CD1c-positive myeloid dendritic cell (primary cell): Measurements from ENCODE around the gene CTPS1.

ENCODE experiments used
- DNase-seq: peaks from one replicate; pipeline ENCODE4 v3.0.0-alpha.2; 2016; ENCODE audit errors: extremely low spot score

The CTPS1 gene

GRCh38 chr1:40979241-40980067 lies at the start of gene CTPS1:
Gene CTPS1, plus strand, starts transcription at chr1:40979696. Its CDS starts 3,595 bp downstream, at chr1:40983291.
- peak; percentile 96 for DNase-seq

GRCh38 chr1:40930174-40930964 lies 49.1 kb upstream of the CTPS1 start:
- DNase-seq, result no peak

GRCh38 chr1:40931601-40932000 lies 47.9 kb upstream of the CTPS1 start:
- no peak for DNase-seq

- DNase-seq, result no peak
These were observed 47.5 kb upstream of the CTPS1 start for GRCh38 chr1:40932006-40932405.

- DNase-seq, result no peak
These were observed 42.6 kb upstream of the CTPS1 start for GRCh38 chr1:40936931-40937339.

GRCh38 chr1:40938393-40938792 lies 41.1 kb upstream of the CTPS1 start:
- no peak for DNase-seq

GRCh38 chr1:40939320-40940059 lies 40.0 kb upstream of the CTPS1 start:
- DNase-seq, result peak; percentile 30

- DNase-seq, result no peak
These were observed 35.2 kb upstream of the CTPS1 start for GRCh38 chr1:40944326-40944725.

GRCh38 chr1:40944841-40945430 lies 34.6 kb upstream of the CTPS1 start:
- no peak for DNase-seq

GRCh38 chr1:40945491-40945973 lies 34.0 kb upstream of the CTPS1 start:
- no peak for DNase-seq

GRCh38 chr1:40948741-40949443 lies 30.6 kb upstream of the CTPS1 start:
- peak; percentile 74 for DNase-seq

GRCh38 chr1:40949563-40949962 lies 29.9 kb upstream of the CTPS1 start:
- DNase-seq, result no peak

- DNase-seq, result peak; percentile 66
These were observed 27.4 kb upstream of the CTPS1 start for GRCh38 chr1:40951943-40952743.

GRCh38 chr1:40952744-40953315 lies 26.7 kb upstream of the CTPS1 start:
- DNase-seq, result no peak

GRCh38 chr1:40954626-40955025 lies 24.9 kb upstream of the CTPS1 start:
- peak; percentile 21 for DNase-seq

- DNase-seq, result no peak
These were observed 24.2 kb upstream of the CTPS1 start for GRCh38 chr1:40955266-40955665.

GRCh38 chr1:40956407-40956806 lies 23.1 kb upstream of the CTPS1 start:
- peak; percentile 57 for DNase-seq

GRCh38 chr1:40958210-40958609 lies 21.3 kb upstream of the CTPS1 start:
- DNase-seq, result no peak

GRCh38 chr1:40965531-40965930 lies 14.0 kb upstream of the CTPS1 start:
- no peak for DNase-seq

GRCh38 chr1:40966417-40966816 lies 13.1 kb upstream of the CTPS1 start:
- DNase-seq, result no peak
